Mesothelial cell of epicardium (in vitro differentiated cells): ENCODE measurements around the gene CHST11. TPM values are rescaled to one million over a fixed set of nuclear protein-coding genes. Genes with fewer than 3 reads are reported as not detected.

Source experiments
- DNase-seq, 2 experiments: peaks; one replicate each; pipeline ENCODE4 v3.0.0; 2021; ENCODE audit warnings: low spot score in 2 of 2; ENCODE audit not compliant: unreplicated experiment in 2 of 2
- H3K27ac Mint-ChIP-seq: 2 replicates; pipeline ENCODE4 v1.8.0; 2021; ENCODE audit warnings: mixed read lengths
- H3K27me3 Mint-ChIP-seq: 2 replicates; pipeline ENCODE4 v1.8.0; 2021; ENCODE audit warnings: low read depth, mixed read lengths
- H3K36me3 Mint-ChIP-seq: 2 replicates; pipeline ENCODE4 v1.8.0; 2021; ENCODE audit warnings: mixed read lengths
- H3K4me1 Mint-ChIP-seq: 2 replicates; pipeline ENCODE4 v1.8.0; 2021; ENCODE audit warnings: mixed read lengths
- H3K4me3 Mint-ChIP-seq: 2 replicates; pipeline ENCODE4 v1.8.0; 2021; ENCODE audit warnings: mild to moderate bottlenecking, moderate library complexity, mixed read lengths
- H3K9me3 Mint-ChIP-seq: 2 replicates; pipeline ENCODE4 v1.8.0; 2021; ENCODE audit warnings: mixed read lengths
- CTCF ChIP-seq: fragments of 200-600 bp; sonication (generic); IDR thresholded peaks from one replicate; pipeline ENCODE4 v1.5.0; 2021; ENCODE audit warnings: antibody characterized with exemption; ENCODE audit not compliant: unreplicated experiment
- total RNA-seq: library from RNA; stranded (reverse); gene quantifications from 3 replicates; pipeline ENCODE4 v1.2.1, GENCODE V29; 2021

CHST11 gene
- total RNA-seq, 1 donor from 2014 or later = 15.0 TPM

- H3K27ac Mint-ChIP-seq = no peak overlapping the region
- peaks cover 11% of the 10 kb centered on the region for H3K4me1 Mint-ChIP-seq
- H3K36me3 Mint-ChIP-seq = no peaks in the 10 kb centered on the region
- TF ChIP-seq CTCF = no peak
- H3K9me3 Mint-ChIP-seq = peaks cover 2% of the 10 kb centered on the region
- no peak overlapping the region for H3K4me3 Mint-ChIP-seq
- peaks cover 3% of the 10 kb centered on the region for H3K27me3 Mint-ChIP-seq
- no peak for DNase-seq
Measured at GRCh38 chr12:104423273-104423672, 33.5 kb upstream of the CHST11 start.

- Mint-ChIP-seq H3K27ac (no peak overlapping the region), H3K36me3 (no peaks in the 10 kb centered on the region), H3K4me3 (no peak overlapping the region), H3K27me3 (peaks cover 3% of the 10 kb centered on the region), H3K4me1 (peaks cover 11% of the 10 kb centered on the region), H3K9me3 (peaks cover 6% of the 10 kb centered on the region)
- TF ChIP-seq CTCF = no peak
- DNase-seq = no peak
Measured at GRCh38 chr12:104423809-104424208, 32.9 kb upstream of the CHST11 start.

GRCh38 chr12:104424955-104425354 is 31.8 kb upstream of the CHST11 start:
- H3K36me3 Mint-ChIP-seq = no peaks in the 10 kb centered on the region
- H3K9me3 Mint-ChIP-seq = peaks cover 6% of the 10 kb centered on the region
- no peak for DNase-seq
- H3K27ac Mint-ChIP-seq = no peak overlapping the region
- no peak for TF ChIP-seq CTCF
- no peak overlapping the region for H3K4me3 Mint-ChIP-seq
- H3K4me1 Mint-ChIP-seq = peaks cover 11% of the 10 kb centered on the region
- H3K27me3 Mint-ChIP-seq = peaks cover 3% of the 10 kb centered on the region

GRCh38 chr12:104425614-104426013 is 31.1 kb upstream of the CHST11 start:
- no peak overlapping the region for H3K27ac Mint-ChIP-seq
- DNase-seq = no peak
- peaks cover 11% of the 10 kb centered on the region for H3K4me1 Mint-ChIP-seq
- H3K36me3 Mint-ChIP-seq = no peaks in the 10 kb centered on the region
- no peak overlapping the region for H3K4me3 Mint-ChIP-seq
- H3K27me3 Mint-ChIP-seq = peaks cover 3% of the 10 kb centered on the region
- peaks cover 6% of the 10 kb centered on the region for H3K9me3 Mint-ChIP-seq
- no peak for TF ChIP-seq CTCF

- Mint-ChIP-seq H3K4me1 (peaks cover 8% of the 10 kb centered on the region), H3K4me3 (no peak overlapping the region), H3K9me3 (peaks cover 6% of the 10 kb centered on the region), H3K27ac (no peak overlapping the region), H3K27me3 (peaks cover 7% of the 10 kb centered on the region), H3K36me3 (no peaks in the 10 kb centered on the region)
- TF ChIP-seq CTCF = no peak
- no peak for DNase-seq
Measured at GRCh38 chr12:104426926-104427546, 29.7 kb upstream of the CHST11 start.

GRCh38 chr12:104427547-104427938 is 29.2 kb upstream of the CHST11 start:
- H3K27ac Mint-ChIP-seq = no peak overlapping the region
- DNase-seq = no peak
- peaks cover 6% of the 10 kb centered on the region for H3K9me3 Mint-ChIP-seq
- H3K4me1 Mint-ChIP-seq = peaks cover 3% of the 10 kb centered on the region
- no peak overlapping the region for H3K4me3 Mint-ChIP-seq
- no peaks in the 10 kb centered on the region for H3K36me3 Mint-ChIP-seq
- peaks cover 9% of the 10 kb centered on the region for H3K27me3 Mint-ChIP-seq
- no peak for TF ChIP-seq CTCF
